Heart left ventricle (tissue), 16 donors: ENCODE results near the gene TNS3. TPM values are rescaled to one million over a fixed set of nuclear protein-coding genes. Genes with fewer than 3 reads are reported as not detected.

Experiments
- ATAC-seq, 4 donors: fragments of 200-7000 bp; cut with Tn5 transposase; one replicate each; pipeline ENCODE4 v1.9.1; 2020 to 2022; ENCODE audit warnings: moderate library complexity in 4 of 4, mild to moderate bottlenecking in 3 of 4, moderate number of reproducible peaks in 1 of 4
- DNase-seq, 5 donors: peaks; one replicate each; pipeline ENCODE4 v3.0.0-alpha.2; 2020
- H3K27ac ChIP-seq, 12 donors: fragments of 200-600 bp; sonication (generic) in 4 of 12; one replicate each; pipeline versions ENCODE4 v1.5.0 to v1.8.0; 2016 to 2022; ENCODE audit warnings: mild to moderate bottlenecking in 2 of 12
- H3K27me3 ChIP-seq, 9 donors: fragments of 200-600 bp; sonication (generic) in 2 of 9; one replicate each; pipeline versions ENCODE4 v1.5.1 to v1.8.0; 2016 to 2022; ENCODE audit warnings: mild to moderate bottlenecking in 3 of 9
- H3K36me3 ChIP-seq, 9 donors: fragments of 200-600 bp; sonication (generic) in 2 of 9; one replicate each; pipeline versions ENCODE4 v1.5.0 to v1.8.0; 2018 to 2022; ENCODE audit warnings: mild to moderate bottlenecking in 2 of 9
- H3K4me1 ChIP-seq, 12 donors: fragments of 200-600 bp; sonication (generic) in 4 of 12; one replicate each; pipeline versions ENCODE4 v1.5.0 to v1.8.0; 2016 to 2022; ENCODE audit warnings: mild to moderate bottlenecking in 3 of 12
- H3K4me3 ChIP-seq, 12 donors: fragments of 200-600 bp; sonication (generic) in 4 of 12; one replicate each; pipeline versions ENCODE4 v1.5.0 to v1.8.0; 2017 to 2022; ENCODE audit warnings: mild to moderate bottlenecking in 9 of 12, moderate library complexity in 4 of 12
- H3K9me3 ChIP-seq, 12 donors: fragments of 200-600 bp; sonication (generic) in 4 of 12; one replicate each; pipeline versions ENCODE4 v1.5.0 to v1.8.0; 2016 to 2022; ENCODE audit warnings: mild to moderate bottlenecking in 1 of 12
- POLR2A ChIP-seq, 2 donors: fragments of 450-650 bp; IDR thresholded peaks; one replicate each; pipeline ENCODE4 v1.6.1; 2017; ENCODE audit warnings: antibody characterized with exemption in 2 of 2, mild to moderate bottlenecking in 2 of 2, moderate library complexity in 2 of 2
- WGBS, 4 donors: extraction: QIAGEN DNeasy Blood & Tissue Kit in 2 of 4; methylation state at CpG; one replicate each; pipeline versions ENCODE4 v1.1.5 to v1.1.7; 2013 to 2018; 5-methylcytosine and 5-hydroxymethylcytosine counted together
- intact Hi-C, 10 donors: fragments of 100-400 bp; cut with DNase I; formaldehyde crosslinking; loops; one replicate each; pipeline versions ENCODE4 v1.11.1 to v1.14.2; 2022
- polyA plus RNA-seq, 2 donors: library from polyadenylated mRNA; stranded (reverse); fragments of 200-250 nt; gene quantifications; one replicate each; pipeline ENCODE4 v1.2.3, GENCODE V29; 2013
- total RNA-seq, 9 donors: library from RNA; depleted of rRNA in 2 of 9; stranded (reverse); fragments of >200 nt in 2 of 9; fragmentation: NEBNext Ultra II Directional in 3 of 9; extraction: Animal tissue kit (Norgen Biotek cat#: 25700) in 3 of 9; gene quantifications; one replicate each; pipeline versions ENCODE4 v1.1.0 to v1.2.4, GENCODE V29; 2016 to 2023
- TF ChIP-seq, protein P1 (sequence below), 12 donors: fragments of 200-600 bp; sonication (generic) in 4 of 12; IDR thresholded peaks; one replicate each; pipeline versions ENCODE4 v1.5.0 to v1.8.0; 2018 to 2022; ENCODE audit warnings: antibody characterized with exemption in 12 of 12, mild to moderate bottlenecking in 5 of 12
- donor health status: ischemic (EF 13 %, LVEDD 7.1; RV severe dilation, severe dysfunction).
- donor health status: healthy with polysubstance abuse.
- donor health status: DM: no; HTN: yes; CAD: no.
- donor health status: DM: no; HTN: no; CAD: no.
- donor health status: ischemic (EF 25% LVEDD 6.9; RV normal size, moderate dysfunction).
- donor health status: ischemic (EF 25% LVEDD 5.7; RV mildly dilated, moderate dysfunction).
- donor health status: healthy.
- donor health status: DM: yes; HTN: yes; CAD: no.
- donor health status: ischemic (EF 35%, LVEDD 5.7; RV mildly dilated, moderate dysfunction).
- donor health status: nonischemic (EF 11% LVEDD 7.7; RV severe dilation, severe dysfunction).
- donor health status: DM: yes; HTN: yes; CAD: no.
- donor health status: PGD.
- donor health status: ischemic (EF 29% LVEDD 5.4; RV normal size, mild dysfunction).
- donor health status: nonischemic (EF 23%, LVEDD 6.1; RV moderate dilation, normal function).

Gene TNS3
- total and polyA plus RNA-seq, 11 donors = 10.1 to 116 (median 32.7) TPM

DNA sequence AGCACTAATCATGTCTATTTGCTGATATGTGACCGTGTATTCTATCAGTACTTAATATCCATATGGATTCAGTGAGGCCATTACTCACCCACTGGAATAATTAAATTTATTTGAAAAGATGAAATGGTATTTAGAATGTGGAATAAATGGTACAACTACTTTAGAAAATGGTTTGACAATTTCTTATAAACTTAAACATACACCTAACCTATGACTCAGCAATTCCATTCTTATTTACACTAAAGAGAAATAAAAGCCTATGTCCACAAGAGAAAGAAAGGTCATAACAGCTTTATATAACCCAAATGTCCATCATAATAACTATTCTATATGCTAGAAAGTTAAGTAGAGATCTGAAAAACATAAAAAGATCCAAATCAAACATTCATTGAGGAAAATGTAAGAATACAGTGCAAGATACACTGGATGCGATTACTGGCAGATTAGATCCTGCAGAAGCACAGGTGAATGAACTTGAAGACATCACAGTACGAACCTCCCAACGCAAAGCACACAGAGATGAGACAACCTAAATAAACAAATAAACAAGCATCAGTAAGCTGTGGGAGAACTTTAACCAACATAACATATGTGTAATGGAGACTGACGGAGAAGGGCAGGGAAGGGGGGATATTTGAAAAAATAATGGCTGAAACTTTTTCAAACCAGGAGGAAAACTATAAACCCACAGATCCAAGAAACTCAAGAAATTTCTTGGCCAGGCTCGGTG, 51.9 kb downstream of the TNS3 start:
- no peak for DNase-seq
- Histone ChIP-seq H3K4me1 (peaks cover 0 to 8% (median 0%) of the 10 kb centered on the region in 12 donors), H3K9me3 (no peaks in the 10 kb centered on the region), H3K27me3 (no peaks in the 10 kb centered on the region), H3K36me3 (peaks cover 0 to 30% (median 3%) of the 10 kb centered on the region in 9 donors), H3K27ac (no peak overlapping the region), H3K4me3 (no peak overlapping the region)
- TF ChIP-seq, protein P1, sequence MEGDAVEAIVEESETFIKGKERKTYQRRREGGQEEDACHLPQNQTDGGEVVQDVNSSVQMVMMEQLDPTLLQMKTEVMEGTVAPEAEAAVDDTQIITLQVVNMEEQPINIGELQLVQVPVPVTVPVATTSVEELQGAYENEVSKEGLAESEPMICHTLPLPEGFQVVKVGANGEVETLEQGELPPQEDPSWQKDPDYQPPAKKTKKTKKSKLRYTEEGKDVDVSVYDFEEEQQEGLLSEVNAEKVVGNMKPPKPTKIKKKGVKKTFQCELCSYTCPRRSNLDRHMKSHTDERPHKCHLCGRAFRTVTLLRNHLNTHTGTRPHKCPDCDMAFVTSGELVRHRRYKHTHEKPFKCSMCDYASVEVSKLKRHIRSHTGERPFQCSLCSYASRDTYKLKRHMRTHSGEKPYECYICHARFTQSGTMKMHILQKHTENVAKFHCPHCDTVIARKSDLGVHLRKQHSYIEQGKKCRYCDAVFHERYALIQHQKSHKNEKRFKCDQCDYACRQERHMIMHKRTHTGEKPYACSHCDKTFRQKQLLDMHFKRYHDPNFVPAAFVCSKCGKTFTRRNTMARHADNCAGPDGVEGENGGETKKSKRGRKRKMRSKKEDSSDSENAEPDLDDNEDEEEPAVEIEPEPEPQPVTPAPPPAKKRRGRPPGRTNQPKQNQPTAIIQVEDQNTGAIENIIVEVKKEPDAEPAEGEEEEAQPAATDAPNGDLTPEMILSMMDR (IDR thresholded peaks at IDR 0.05) = no peak
- TF ChIP-seq POLR2A (IDR thresholded peaks at IDR 0.05) = no peak
- ATAC-seq = no peak
- intact Hi-C loops = no loop called here
- 83 to 98% (median 95%) methylated on average over 6 of the region's 6 CpGs for WGBS, 4 donors

DNA sequence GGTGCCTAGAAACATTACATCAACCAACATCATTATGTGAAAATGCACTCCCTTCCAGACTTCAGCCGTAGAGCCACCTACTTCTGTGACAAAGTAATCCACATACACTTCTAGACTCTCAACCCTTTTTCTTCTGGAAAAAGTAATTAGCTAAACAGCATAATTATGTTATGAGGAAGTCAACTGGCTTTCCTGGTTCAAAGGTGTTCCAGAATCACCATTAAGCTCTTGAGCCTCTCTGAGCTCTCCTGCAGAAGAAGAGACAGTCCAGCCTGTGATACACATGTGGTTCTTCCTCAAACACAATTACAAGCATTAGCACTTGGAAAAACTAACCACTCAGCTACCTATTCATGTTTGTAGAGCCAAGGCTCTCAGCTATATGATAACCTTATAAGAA, 52.5 kb downstream of the TNS3 start:
- DNase-seq (no peak), ATAC-seq (no peak)
- intact Hi-C loops = no loop called here
- Histone ChIP-seq H3K27ac (no peak overlapping the region), H3K4me3 (no peak overlapping the region), H3K36me3 (peaks cover 0 to 30% (median 3%) of the 10 kb centered on the region in 9 donors), H3K9me3 (no peaks in the 10 kb centered on the region), H3K4me1 (peaks cover 0 to 8% (median 0%) of the 10 kb centered on the region in 12 donors), H3K27me3 (no peaks in the 10 kb centered on the region)
- WGBS, 4 donors = 96 to 100% (median 98%) methylated on average over 1 of the region's 1 CpG
- TF ChIP-seq, protein P1 (IDR thresholded peaks at IDR 0.05) = no peak
- TF ChIP-seq POLR2A (IDR thresholded peaks at IDR 0.05) = no peak

DNA sequence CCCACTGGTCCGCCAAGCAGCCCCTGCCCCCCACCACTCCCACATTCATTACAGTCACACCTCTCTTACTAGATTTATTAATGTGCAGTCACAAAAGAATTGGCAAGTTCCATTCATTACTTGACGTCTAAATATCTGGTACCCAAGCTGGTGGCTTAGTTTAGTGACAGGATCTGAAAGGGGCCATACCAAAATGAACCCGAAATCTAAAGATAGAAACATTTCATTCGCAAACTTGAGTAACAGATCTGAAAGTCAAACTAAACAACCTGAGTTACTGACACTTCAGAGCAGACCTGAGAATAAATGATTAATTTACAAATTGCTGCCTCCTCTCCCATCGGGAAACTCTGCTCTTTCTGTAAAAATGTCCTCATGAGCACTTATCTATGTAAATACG, 53.4 kb downstream of the TNS3 start:
- ATAC-seq (no peak), DNase-seq (no peak)
- WGBS, 4 donors = 93 to 96% (median 94%) methylated on average over 6 of the region's 6 CpGs
- Histone ChIP-seq H3K4me3 (no peak overlapping the region), H3K27ac (no peak overlapping the region), H3K27me3 (no peaks in the 10 kb centered on the region), H3K9me3 (no peaks in the 10 kb centered on the region), H3K4me1 (peaks cover 0 to 8% (median 0%) of the 10 kb centered on the region in 12 donors), H3K36me3 (peaks cover 0 to 30% (median 3%) of the 10 kb centered on the region in 9 donors)
- intact Hi-C loops = no loop called here
- no peak for TF ChIP-seq POLR2A (IDR thresholded peaks at IDR 0.05)
- TF ChIP-seq, protein P1 (IDR thresholded peaks at IDR 0.05) = no peak

DNA sequence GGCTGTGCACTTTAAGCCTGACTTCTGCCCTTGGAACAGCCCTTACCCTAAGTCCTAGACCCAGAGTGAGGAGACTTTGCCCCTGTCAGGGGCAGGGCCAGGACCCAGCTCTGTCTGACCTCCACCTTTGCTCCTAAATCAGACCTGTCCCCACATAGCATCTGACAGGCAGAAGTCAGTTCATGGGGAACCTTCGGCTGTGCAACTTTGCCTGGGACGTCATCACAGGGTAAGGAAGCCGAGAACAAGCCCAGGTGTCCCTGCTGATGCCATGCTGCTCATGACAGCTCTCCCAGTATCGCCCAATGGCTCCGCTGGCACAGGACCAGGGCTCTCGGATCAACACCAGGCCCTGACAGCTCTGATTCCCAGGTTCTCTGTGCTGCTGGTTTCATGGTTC, 55.4 kb downstream of the TNS3 start:
- Histone ChIP-seq H3K9me3 (no peaks in the 10 kb centered on the region), H3K27me3 (no peaks in the 10 kb centered on the region), H3K4me1 (peaks cover 0 to 2% (median 0%) of the 10 kb centered on the region in 12 donors), H3K36me3 (peaks cover 0 to 30% (median 3%) of the 10 kb centered on the region in 9 donors), H3K4me3 (no peak overlapping the region), H3K27ac (no peak overlapping the region)
- 45 to 89% (median 81%) methylated on average over 2 to 6 of the region's 6 CpGs for WGBS, 4 donors
- intact Hi-C loops = no loop called here
- ATAC-seq = no peak
- peak in 1 of 5 donors; percentile 28 for DNase-seq
- TF ChIP-seq, protein P1 (IDR thresholded peaks at IDR 0.05) = no peak
- TF ChIP-seq POLR2A (IDR thresholded peaks at IDR 0.05) = no peak
